Uterus (tissue), 4 donors: ENCODE measurements around the gene GNMT. TPM values are rescaled to one million over a fixed set of nuclear protein-coding genes. Genes with fewer than 3 reads are reported as not detected.

Source experiments
- DNase-seq, 2 donors: peaks; one replicate each; pipeline ENCODE4 v3.0.0-alpha.2; 2019 to 2020
- H3K27ac ChIP-seq, 2 donors: fragments of 200-600 bp; sonication (generic); 1 replicate in 1 of 2; 2 replicates in 1 of 2; pipeline ENCODE4 v1.5.1; 2016 to 2018
- H3K27me3 ChIP-seq, 2 donors: fragments of 200-600 bp; sonication (generic); one replicate each; pipeline ENCODE4 v1.5.1; 2018 to 2019; ENCODE audit warnings: control low read depth in 1 of 2
- H3K36me3 ChIP-seq, 2 donors: fragments of 200-600 bp; sonication (generic); one replicate each; pipeline ENCODE4 v1.5.1; 2019; ENCODE audit warnings: control low read depth in 1 of 2
- H3K4me1 ChIP-seq, 2 donors: fragments of 200-600 bp; sonication (generic); one replicate each; pipeline ENCODE4 v1.5.1; 2018 to 2019; ENCODE audit warnings: control low read depth in 1 of 2
- H3K4me3 ChIP-seq, 2 donors: fragments of 200-600 bp; sonication (generic); 1 replicate in 1 of 2; 2 replicates in 1 of 2; pipeline ENCODE4 v1.5.1; 2018 to 2019; ENCODE audit warnings: mild to moderate bottlenecking in 1 of 2
- H3K9me3 ChIP-seq, 2 donors: fragments of 200-600 bp; sonication (generic); one replicate each; pipeline ENCODE4 v1.5.1; 2019; ENCODE audit warnings: control low read depth in 1 of 2
- CTCF ChIP-seq, 4 experiments: fragments of 200-600 bp in 2 of 4; fragments of 450-650 bp in 2 of 4; sonication (generic) in 2 of 4; IDR thresholded peaks; one replicate each; pipeline ENCODE4 v1.5.1; 2016 to 2019; ENCODE audit warnings: antibody characterized with exemption in 4 of 4, mild to moderate bottlenecking in 2 of 4, moderate library complexity in 1 of 4
- POLR2A ChIP-seq, 2 donors: fragments of 450-650 bp; IDR thresholded peaks; one replicate each; pipeline ENCODE4 v1.6.1; 2016; ENCODE audit warnings: antibody characterized with exemption in 2 of 2, mild to moderate bottlenecking in 1 of 2, moderate library complexity in 1 of 2
- intact Hi-C: fragments of 100-400 bp; cut with DNase I; formaldehyde crosslinking; loops from one replicate; pipeline ENCODE4 v1.15.1; 2023; ENCODE audit warnings: low total_unique reads
- total RNA-seq, 4 donors: library from RNA; depleted of rRNA in 3 of 4; stranded (reverse); fragments of >200 nt in 3 of 4; gene quantifications; one replicate each; pipeline versions ENCODE4 v1.1.0 to v1.2.4, GENCODE V29; 2014 to 2023
- donor health status: DM: yes; HTN: yes; CAD: no.

The GNMT gene
- total RNA-seq, 4 donors from 2014 or later = 1.7 TPM; not detected in 3

DNA sequence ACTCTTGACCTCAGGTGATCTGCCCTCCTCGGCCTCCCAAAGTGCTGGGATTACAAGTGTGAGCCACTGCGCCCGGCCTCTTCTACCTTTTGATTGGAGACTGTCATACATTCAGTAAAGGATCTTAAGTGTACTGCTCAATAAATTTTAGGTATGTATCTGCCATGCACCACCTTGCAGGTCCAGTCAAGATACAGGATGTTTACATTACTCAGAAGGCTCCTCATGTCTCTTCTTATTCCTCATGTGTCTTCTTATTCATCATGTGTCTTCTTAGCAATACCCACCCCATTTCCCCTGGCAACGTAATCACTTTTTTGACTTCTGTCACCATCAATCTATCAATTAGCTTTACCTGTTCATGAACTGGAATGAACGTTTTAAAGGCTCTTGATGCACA is 45.3 kb downstream of the GNMT start:
- no peak overlapping the region for H3K27ac ChIP-seq
- H3K4me3 ChIP-seq = no peak overlapping the region
- H3K36me3 ChIP-seq = no peaks in the 10 kb centered on the region
- no peak for DNase-seq
- H3K9me3 ChIP-seq = no peaks in the 10 kb centered on the region
- intact Hi-C loops = no loop called here
- no peak for TF ChIP-seq POLR2A (IDR thresholded peaks at IDR 0.05)
- no peak for TF ChIP-seq CTCF (IDR thresholded peaks at IDR 0.05)
- H3K4me1 ChIP-seq = no peaks in the 10 kb centered on the region
- no peaks in the 10 kb centered on the region for H3K27me3 ChIP-seq

GRCh38 chr6:43006251-43006650 is 45.7 kb downstream of the GNMT start:
- TF ChIP-seq CTCF (IDR thresholded peaks at IDR 0.05) (no peak), POLR2A (IDR thresholded peaks at IDR 0.05) (no peak)
- DNase-seq = no peak
- Histone ChIP-seq H3K9me3 (no peaks in the 10 kb centered on the region), H3K36me3 (no peaks in the 10 kb centered on the region), H3K27me3 (no peaks in the 10 kb centered on the region), H3K4me3 (no peak overlapping the region), H3K27ac (no peak overlapping the region), H3K4me1 (no peaks in the 10 kb centered on the region)
- intact Hi-C loops = no loop called here

- H3K9me3 ChIP-seq = no peaks in the 10 kb centered on the region
- no peaks in the 10 kb centered on the region for H3K4me1 ChIP-seq
Measured at GRCh38 chr6:43007126-43007525, 46.6 kb downstream of the GNMT start.

GRCh38 chr6:43009124-43009523 is 48.6 kb downstream of the GNMT start:
- no peaks in the 10 kb centered on the region for H3K9me3 ChIP-seq
- no peaks in the 10 kb centered on the region for H3K27me3 ChIP-seq
- H3K36me3 ChIP-seq = no peaks in the 10 kb centered on the region
- TF ChIP-seq CTCF (IDR thresholded peaks at IDR 0.05) (peak in 1 of 4 experiments; percentile 13), POLR2A (IDR thresholded peaks at IDR 0.05) (no peak)
- H3K27ac ChIP-seq = no peak overlapping the region
- no peak for DNase-seq
- H3K4me3 ChIP-seq = no peak overlapping the region
- intact Hi-C loops = no loop called here
- H3K4me1 ChIP-seq = peaks cover 0 to 8% of the 10 kb centered on the region in 2 donors

More at GRCh38 chr6:43007126-43007525, 46.6 kb downstream of the GNMT start:
- H3K27me3 ChIP-seq = no peaks in the 10 kb centered on the region
- TF ChIP-seq POLR2A (IDR thresholded peaks at IDR 0.05) (no peak), CTCF (IDR thresholded peaks at IDR 0.05) (no peak)
- no peaks in the 10 kb centered on the region for H3K36me3 ChIP-seq
- no peak overlapping the region for H3K4me3 ChIP-seq
- no peak overlapping the region for H3K27ac ChIP-seq
- no peak for DNase-seq
- intact Hi-C loops = no loop called here

DNA sequence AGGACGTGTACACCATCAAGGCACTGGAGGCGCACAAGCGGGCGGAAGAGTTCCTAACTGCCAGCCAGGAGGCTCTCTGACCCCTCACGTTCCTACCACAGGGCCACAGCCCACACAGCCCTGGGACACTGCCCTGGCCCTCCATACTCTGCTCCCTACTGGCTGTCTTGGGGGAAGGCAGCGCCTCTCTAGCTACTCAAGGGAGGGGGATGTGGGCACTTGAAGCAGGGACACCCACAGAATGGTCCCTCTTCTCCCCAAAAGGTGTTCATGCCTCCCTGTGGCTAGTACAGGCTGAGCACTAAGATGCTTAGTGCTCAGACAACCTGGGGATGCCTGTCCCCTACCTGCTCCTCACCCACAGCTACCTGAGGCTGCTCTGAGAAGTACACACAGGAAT is 50.7 kb downstream of the GNMT start:
- no peaks in the 10 kb centered on the region for H3K9me3 ChIP-seq
- no peak overlapping the region for H3K27ac ChIP-seq
- intact Hi-C loops = no loop called here
- H3K27me3 ChIP-seq = no peaks in the 10 kb centered on the region
- TF ChIP-seq CTCF (IDR thresholded peaks at IDR 0.05) = no peak
- no peak for TF ChIP-seq POLR2A (IDR thresholded peaks at IDR 0.05)
- H3K4me1 ChIP-seq = peaks cover 0 to 8% of the 10 kb centered on the region in 2 donors
- DNase-seq = no peak
- H3K4me3 ChIP-seq = no peak overlapping the region
- H3K36me3 ChIP-seq = no peaks in the 10 kb centered on the region
